H1 (cell line): ENCODE results near the gene RNASE12. TPM values are rescaled to one million over a fixed set of nuclear protein-coding genes. Genes with fewer than 3 reads are reported as not detected.

Experiments
- CTCF ChIP-seq, 3 experiments: IDR thresholded peaks; 1 replicate in 2 of 3; 2 replicates in 1 of 3; pipeline versions ENCODE4 v1.5.1 to v1.6.1; 2011; ENCODE audit warnings: low read length in 3 of 3, mild to moderate bottlenecking in 3 of 3, inconsistent platforms in 2 of 3, low read depth in 1 of 3, moderate library complexity in 1 of 3; ENCODE audit not compliant: insufficient read depth in 1 of 3; ENCODE audit errors: control extremely low read depth in 1 of 3
- MAFK ChIP-seq: IDR thresholded peaks from 2 replicates; pipeline ENCODE4 v1.6.1; 2012; ENCODE audit warnings: low read depth, mild to moderate bottlenecking, improper control_type of control experiment, low read length
- RFX5 ChIP-seq: IDR thresholded peaks from 2 replicates; pipeline ENCODE4 v1.6.1; 2011; ENCODE audit warnings: low read depth, low read length, improper control_type of control experiment, borderline replicate concordance
- polyA plus RNA-seq, 7 experiments: library from polyadenylated mRNA; depleted of rRNA in 3 of 7; stranded (reverse) in 5 of 7; unstranded in 2 of 7; fragments of >200 nt in 5 of 7; fragments of 200-250 nt in 2 of 7; gene quantifications; 1 replicate in 5 of 7; 2 replicates in 1 of 7; 4 replicates in 1 of 7; pipeline versions ENCODE4 v1.2.1 to v1.2.3, GENCODE V29; 2011 to 2013; ENCODE audit warnings: missing spikeins in 2 of 7, mixed read lengths in 2 of 7
- total RNA-seq: library from RNA; stranded (reverse); fragmentation: NEBNext Ultra II Directional; extraction: Animal tissue kit (Norgen Biotek cat#: 25700); gene quantifications from 2 replicates; pipeline ENCODE4 v1.2.1, GENCODE V29; 2021
- TF ChIP-seq, protein P1 (sequence below): fragments of 300-600 bp; sonication (generic); IDR thresholded peaks from 2 replicates; pipeline ENCODE4 v1.7.1; 2012; ENCODE audit warnings: low read length, moderate library complexity, mild to moderate bottlenecking, inconsistent platforms; ENCODE audit not compliant: insufficient replicate concordance
- TF ChIP-seq, protein P2 (sequence below): IDR thresholded peaks from 2 replicates; pipeline ENCODE4 v1.6.1; 2012; ENCODE audit warnings: inconsistent platforms

The RNASE12 gene
- total and polyA plus RNA-seq, 2 of the 8 experiments (the other 6 are each of a cell fraction or from before 2014, with no cell fraction given), result not detected

DNA sequence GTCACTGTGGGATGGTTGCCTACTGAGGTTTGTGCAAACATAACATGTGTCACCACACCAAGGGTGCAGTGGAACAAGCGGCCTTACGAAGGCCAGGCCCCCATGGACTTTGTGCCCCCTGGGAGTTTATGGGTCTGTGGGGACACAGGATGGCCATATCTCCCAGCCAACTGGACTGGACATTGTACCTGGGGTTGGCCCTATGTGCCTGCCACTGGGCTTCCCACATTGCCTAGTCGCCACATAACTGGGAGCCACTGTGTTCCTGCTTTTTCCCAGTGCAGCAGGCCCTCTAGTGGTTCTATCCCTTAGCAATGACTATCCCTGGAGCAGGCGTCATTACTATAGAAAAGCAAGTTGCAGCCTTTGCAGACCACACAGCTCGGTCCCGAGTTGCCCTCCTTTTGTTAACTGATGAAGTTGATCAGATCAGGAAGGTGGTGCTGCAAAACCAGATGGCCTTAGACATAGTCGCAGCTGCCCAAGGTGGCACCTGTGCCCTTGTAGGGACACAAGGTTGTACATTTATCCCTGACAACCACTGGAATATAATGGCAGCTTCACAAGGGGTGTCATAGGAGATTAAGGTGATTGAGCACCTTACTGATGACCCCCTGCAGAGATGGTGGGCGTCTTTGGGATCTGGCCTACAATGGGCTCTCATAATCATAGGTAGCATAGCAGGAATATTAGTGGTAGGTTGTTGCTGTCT, 15.2 kb upstream of the RNASE12 start (continued):
- TF ChIP-seq, protein P1, sequence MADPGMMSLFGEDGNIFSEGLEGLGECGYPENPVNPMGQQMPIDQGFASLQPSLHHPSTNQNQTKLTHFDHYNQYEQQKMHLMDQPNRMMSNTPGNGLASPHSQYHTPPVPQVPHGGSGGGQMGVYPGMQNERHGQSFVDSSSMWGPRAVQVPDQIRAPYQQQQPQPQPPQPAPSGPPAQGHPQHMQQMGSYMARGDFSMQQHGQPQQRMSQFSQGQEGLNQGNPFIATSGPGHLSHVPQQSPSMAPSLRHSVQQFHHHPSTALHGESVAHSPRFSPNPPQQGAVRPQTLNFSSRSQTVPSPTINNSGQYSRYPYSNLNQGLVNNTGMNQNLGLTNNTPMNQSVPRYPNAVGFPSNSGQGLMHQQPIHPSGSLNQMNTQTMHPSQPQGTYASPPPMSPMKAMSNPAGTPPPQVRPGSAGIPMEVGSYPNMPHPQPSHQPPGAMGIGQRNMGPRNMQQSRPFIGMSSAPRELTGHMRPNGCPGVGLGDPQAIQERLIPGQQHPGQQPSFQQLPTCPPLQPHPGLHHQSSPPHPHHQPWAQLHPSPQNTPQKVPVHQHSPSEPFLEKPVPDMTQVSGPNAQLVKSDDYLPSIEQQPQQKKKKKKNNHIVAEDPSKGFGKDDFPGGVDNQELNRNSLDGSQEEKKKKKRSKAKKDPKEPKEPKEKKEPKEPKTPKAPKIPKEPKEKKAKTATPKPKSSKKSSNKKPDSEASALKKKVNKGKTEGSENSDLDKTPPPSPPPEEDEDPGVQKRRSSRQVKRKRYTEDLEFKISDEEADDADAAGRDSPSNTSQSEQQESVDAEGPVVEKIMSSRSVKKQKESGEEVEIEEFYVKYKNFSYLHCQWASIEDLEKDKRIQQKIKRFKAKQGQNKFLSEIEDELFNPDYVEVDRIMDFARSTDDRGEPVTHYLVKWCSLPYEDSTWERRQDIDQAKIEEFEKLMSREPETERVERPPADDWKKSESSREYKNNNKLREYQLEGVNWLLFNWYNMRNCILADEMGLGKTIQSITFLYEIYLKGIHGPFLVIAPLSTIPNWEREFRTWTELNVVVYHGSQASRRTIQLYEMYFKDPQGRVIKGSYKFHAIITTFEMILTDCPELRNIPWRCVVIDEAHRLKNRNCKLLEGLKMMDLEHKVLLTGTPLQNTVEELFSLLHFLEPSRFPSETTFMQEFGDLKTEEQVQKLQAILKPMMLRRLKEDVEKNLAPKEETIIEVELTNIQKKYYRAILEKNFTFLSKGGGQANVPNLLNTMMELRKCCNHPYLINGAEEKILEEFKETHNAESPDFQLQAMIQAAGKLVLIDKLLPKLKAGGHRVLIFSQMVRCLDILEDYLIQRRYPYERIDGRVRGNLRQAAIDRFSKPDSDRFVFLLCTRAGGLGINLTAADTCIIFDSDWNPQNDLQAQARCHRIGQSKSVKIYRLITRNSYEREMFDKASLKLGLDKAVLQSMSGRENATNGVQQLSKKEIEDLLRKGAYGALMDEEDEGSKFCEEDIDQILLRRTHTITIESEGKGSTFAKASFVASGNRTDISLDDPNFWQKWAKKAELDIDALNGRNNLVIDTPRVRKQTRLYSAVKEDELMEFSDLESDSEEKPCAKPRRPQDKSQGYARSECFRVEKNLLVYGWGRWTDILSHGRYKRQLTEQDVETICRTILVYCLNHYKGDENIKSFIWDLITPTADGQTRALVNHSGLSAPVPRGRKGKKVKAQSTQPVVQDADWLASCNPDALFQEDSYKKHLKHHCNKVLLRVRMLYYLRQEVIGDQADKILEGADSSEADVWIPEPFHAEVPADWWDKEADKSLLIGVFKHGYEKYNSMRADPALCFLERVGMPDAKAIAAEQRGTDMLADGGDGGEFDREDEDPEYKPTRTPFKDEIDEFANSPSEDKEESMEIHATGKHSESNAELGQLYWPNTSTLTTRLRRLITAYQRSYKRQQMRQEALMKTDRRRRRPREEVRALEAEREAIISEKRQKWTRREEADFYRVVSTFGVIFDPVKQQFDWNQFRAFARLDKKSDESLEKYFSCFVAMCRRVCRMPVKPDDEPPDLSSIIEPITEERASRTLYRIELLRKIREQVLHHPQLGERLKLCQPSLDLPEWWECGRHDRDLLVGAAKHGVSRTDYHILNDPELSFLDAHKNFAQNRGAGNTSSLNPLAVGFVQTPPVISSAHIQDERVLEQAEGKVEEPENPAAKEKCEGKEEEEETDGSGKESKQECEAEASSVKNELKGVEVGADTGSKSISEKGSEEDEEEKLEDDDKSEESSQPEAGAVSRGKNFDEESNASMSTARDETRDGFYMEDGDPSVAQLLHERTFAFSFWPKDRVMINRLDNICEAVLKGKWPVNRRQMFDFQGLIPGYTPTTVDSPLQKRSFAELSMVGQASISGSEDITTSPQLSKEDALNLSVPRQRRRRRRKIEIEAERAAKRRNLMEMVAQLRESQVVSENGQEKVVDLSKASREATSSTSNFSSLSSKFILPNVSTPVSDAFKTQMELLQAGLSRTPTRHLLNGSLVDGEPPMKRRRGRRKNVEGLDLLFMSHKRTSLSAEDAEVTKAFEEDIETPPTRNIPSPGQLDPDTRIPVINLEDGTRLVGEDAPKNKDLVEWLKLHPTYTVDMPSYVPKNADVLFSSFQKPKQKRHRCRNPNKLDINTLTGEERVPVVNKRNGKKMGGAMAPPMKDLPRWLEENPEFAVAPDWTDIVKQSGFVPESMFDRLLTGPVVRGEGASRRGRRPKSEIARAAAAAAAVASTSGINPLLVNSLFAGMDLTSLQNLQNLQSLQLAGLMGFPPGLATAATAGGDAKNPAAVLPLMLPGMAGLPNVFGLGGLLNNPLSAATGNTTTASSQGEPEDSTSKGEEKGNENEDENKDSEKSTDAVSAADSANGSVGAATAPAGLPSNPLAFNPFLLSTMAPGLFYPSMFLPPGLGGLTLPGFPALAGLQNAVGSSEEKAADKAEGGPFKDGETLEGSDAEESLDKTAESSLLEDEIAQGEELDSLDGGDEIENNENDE, result no peak
- TF ChIP-seq, protein P2, sequence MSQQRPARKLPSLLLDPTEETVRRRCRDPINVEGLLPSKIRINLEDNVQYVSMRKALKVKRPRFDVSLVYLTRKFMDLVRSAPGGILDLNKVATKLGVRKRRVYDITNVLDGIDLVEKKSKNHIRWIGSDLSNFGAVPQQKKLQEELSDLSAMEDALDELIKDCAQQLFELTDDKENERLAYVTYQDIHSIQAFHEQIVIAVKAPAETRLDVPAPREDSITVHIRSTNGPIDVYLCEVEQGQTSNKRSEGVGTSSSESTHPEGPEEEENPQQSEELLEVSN, result no peak
- peak; percentile 66 to 93 (median 92) for TF ChIP-seq CTCF (IDR thresholded peaks at IDR 0.05; ENCODE audit: control extremely low read depth in 1 of 3, insufficient read depth in 1 of 3, low read depth in 1 of 3, low read length in 3 of 3)
- TF ChIP-seq RFX5, result no peak
- peak; percentile 8; the same call in 1 of the 2 replicates for TF ChIP-seq MAFK
